A673 (cell line): ENCODE results near the gene SUGP2. TPM values are rescaled to one million over a fixed set of nuclear protein-coding genes. Genes with fewer than 3 reads are reported as not detected.

Experiments
- BruUV-seq: library from RNA; stranded (reverse); fragments of 400-500 nt; replicated peaks from 2 replicates; lab custom pipeline; 2021; lab: Mats Ljungman, UMichigan
- CTCF ChIA-PET: fragments of 300-600 bp; sonication (Branson Sonifier 250); formaldehyde crosslinking; loops from one replicate; lab custom pipeline; 2022; ENCODE audit warnings: antibody characterized with exemption; lab: Charles Lee
- POLR2A ChIA-PET: fragments of 300-600 bp; sonication (Branson Sonifier 250); formaldehyde crosslinking; loops from one replicate; lab custom pipeline; 2022; ENCODE audit warnings: antibody characterized with exemption; ENCODE audit not compliant: low non-redundant PET; lab: Charles Lee
- DNase-seq: peaks from one replicate; pipeline ENCODE4 v3.0.0-alpha.2; 2015; ENCODE audit warnings: low spot score
- H3K27ac ChIP-seq: fragments of 200-600 bp; sonication (generic); 2 replicates; pipeline ENCODE4 v1.5.1; 2016; ENCODE audit warnings: mixed run types, low read depth, mild to moderate bottlenecking, mixed read lengths, antibody characterized with exemption, low read length; ENCODE audit not compliant: poor library complexity, severe bottlenecking
- H3K27me3 ChIP-seq: fragments of 200-600 bp; sonication (generic); replicated peaks from 2 replicates; pipeline ENCODE4 v1.6.1; 2017; ENCODE audit warnings: mixed run types, low read depth, mild to moderate bottlenecking, mixed read lengths, antibody characterized with exemption, low read length; ENCODE audit not compliant: insufficient read depth, poor library complexity
- H3K36me3 ChIP-seq: fragments of 200-600 bp; sonication (generic); 2 replicates; pipeline ENCODE4 v1.6.1; 2016; ENCODE audit warnings: mixed run types, mild to moderate bottlenecking, mixed read lengths, antibody characterized with exemption, low read length; ENCODE audit not compliant: insufficient read depth, poor library complexity, severe bottlenecking
- H3K4me1 ChIP-seq: fragments of 200-600 bp; sonication (generic); 2 replicates; pipeline ENCODE4 v1.6.1; 2017; ENCODE audit warnings: mixed run types, mild to moderate bottlenecking, mixed read lengths, antibody characterized with exemption, low read length; ENCODE audit not compliant: insufficient read depth, poor library complexity, severe bottlenecking
- H3K4me3 ChIP-seq: fragments of 200-600 bp; sonication (generic); 2 replicates; pipeline ENCODE4 v1.5.1; 2016; ENCODE audit warnings: low read depth, mixed run types, mild to moderate bottlenecking, mixed read lengths, low read length; ENCODE audit not compliant: poor library complexity, severe bottlenecking
- H3K9me3 ChIP-seq: fragments of 200-600 bp; sonication (generic); 2 replicates; pipeline ENCODE4 v1.6.1; 2016; ENCODE audit warnings: mixed run types, low read depth, mild to moderate bottlenecking, mixed read lengths, antibody characterized with exemption, low read length; ENCODE audit not compliant: poor library complexity, severe bottlenecking
- CTCF ChIP-seq: fragments of 300-800, 200-600 bp; sonication (generic); conservative IDR thresholded peaks from 2 replicates; pipeline ENCODE4 v1.5.1; 2017; ENCODE audit warnings: low read depth, mild to moderate bottlenecking, antibody characterized with exemption, low read length, moderate library complexity, mixed read lengths
- EZH2 ChIP-seq: fragments of 200-600 bp; sonication (generic); IDR thresholded peaks from 2 replicates; pipeline ENCODE4 v1.6.1; 2017; ENCODE audit warnings: borderline replicate concordance, low read depth, mild to moderate bottlenecking, mixed read lengths, antibody characterized with exemption, low read length; ENCODE audit not compliant: poor library complexity, severe bottlenecking
- intact Hi-C: fragments of 100-400 bp; cut with micrococcal nuclease; formaldehyde crosslinking; loops from one replicate; pipeline ENCODE4 v1.10.0; 2022; ENCODE audit not compliant: unreplicated experiment
- total RNA-seq: library from RNA; stranded (reverse); gene quantifications from 2 replicates; pipeline ENCODE4 v1.2.3, GENCODE V29; 2021

SUGP2 gene
- total RNA-seq, 1 experiment from 2014 or later: 120 TPM

GRCh38 chr19:19062454-19063182 is 29.3 kb upstream of the SUGP2 start:
- Histone ChIP-seq H3K27me3 (no peaks in the 10 kb centered on the region), H3K27ac (peak overlapping the region; percentile 76), H3K9me3 (no peaks in the 10 kb centered on the region), H3K4me3 (peak overlapping the region; percentile 59), H3K36me3 (peaks cover 8% of the 10 kb centered on the region), H3K4me1 (peaks cover 32% of the 10 kb centered on the region)
- peak; percentile 28 for DNase-seq
- ChIA-PET CTCF (no interaction called here), POLR2A (no interaction called here)
- BruUV-seq: TSS peak; percentile 8
- intact Hi-C loops: no loop called here
- TF ChIP-seq EZH2 (no peak), CTCF (no peak)

- Histone ChIP-seq H3K4me1 (peaks cover 21% of the 10 kb centered on the region), H3K4me3 (no peak overlapping the region), H3K27ac (no peak overlapping the region), H3K27me3 (no peaks in the 10 kb centered on the region), H3K9me3 (no peaks in the 10 kb centered on the region), H3K36me3 (peaks cover 9% of the 10 kb centered on the region)
- ChIA-PET POLR2A (interaction anchor here (0.6 kb wide), 1 partner anchor 14 kb away, joined by 5 read pairs; no protein-coding TSS in a partner anchor), CTCF (no interaction called here)
- no peak for TF ChIP-seq CTCF
- no peak for TF ChIP-seq EZH2
- DNase-seq: no peak
- intact Hi-C loops: no loop called here
- no TSS peak for BruUV-seq
Observed at GRCh38 chr19:19061506-19061905, 28.2 kb upstream of the SUGP2 start.

- Histone ChIP-seq H3K27me3 (no peaks in the 10 kb centered on the region), H3K4me1 (peaks cover 13% of the 10 kb centered on the region), H3K27ac (no peak overlapping the region), H3K36me3 (peaks cover 16% of the 10 kb centered on the region), H3K9me3 (no peaks in the 10 kb centered on the region), H3K4me3 (no peak overlapping the region)
- ChIA-PET POLR2A (no interaction called here), CTCF (interaction anchor here (0.6 kb wide), 1 partner anchor 64 kb away, joined by 4 read pairs; no protein-coding TSS in a partner anchor)
- intact Hi-C loops: no loop called here
- no peak for DNase-seq
- BruUV-seq: no TSS peak
- TF ChIP-seq CTCF (no peak), EZH2 (no peak)
Observed at GRCh38 chr19:19059837-19060611, 26.7 kb upstream of the SUGP2 start.
